ENCODE results near the gene ANKRD12.

- TF ChIP-seq, protein P1, sequence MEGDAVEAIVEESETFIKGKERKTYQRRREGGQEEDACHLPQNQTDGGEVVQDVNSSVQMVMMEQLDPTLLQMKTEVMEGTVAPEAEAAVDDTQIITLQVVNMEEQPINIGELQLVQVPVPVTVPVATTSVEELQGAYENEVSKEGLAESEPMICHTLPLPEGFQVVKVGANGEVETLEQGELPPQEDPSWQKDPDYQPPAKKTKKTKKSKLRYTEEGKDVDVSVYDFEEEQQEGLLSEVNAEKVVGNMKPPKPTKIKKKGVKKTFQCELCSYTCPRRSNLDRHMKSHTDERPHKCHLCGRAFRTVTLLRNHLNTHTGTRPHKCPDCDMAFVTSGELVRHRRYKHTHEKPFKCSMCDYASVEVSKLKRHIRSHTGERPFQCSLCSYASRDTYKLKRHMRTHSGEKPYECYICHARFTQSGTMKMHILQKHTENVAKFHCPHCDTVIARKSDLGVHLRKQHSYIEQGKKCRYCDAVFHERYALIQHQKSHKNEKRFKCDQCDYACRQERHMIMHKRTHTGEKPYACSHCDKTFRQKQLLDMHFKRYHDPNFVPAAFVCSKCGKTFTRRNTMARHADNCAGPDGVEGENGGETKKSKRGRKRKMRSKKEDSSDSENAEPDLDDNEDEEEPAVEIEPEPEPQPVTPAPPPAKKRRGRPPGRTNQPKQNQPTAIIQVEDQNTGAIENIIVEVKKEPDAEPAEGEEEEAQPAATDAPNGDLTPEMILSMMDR (IDR thresholded peaks at IDR 0.05; ENCODE audit: low read depth, low read length): no peak
- no peak for TF ChIP-seq EZH2phosphoT487 (IDR thresholded peaks at IDR 0.05; ENCODE audit: low read depth)
These were observed 18.4 kb upstream of the ANKRD12 start for GRCh38 chr18:9117980-9118841.
